GM12892 (cell line): ENCODE measurements around the gene GCNT3.

Experiments
- DNase-seq: peaks from one replicate; pipeline ENCODE4 v3.0.0; 2011; ENCODE audit not compliant: insufficient read length
- FAIRE-seq: peaks from 2 replicates; lab custom pipeline; 2011; peaks lifted over from hg19 to GRCh38; lab: Jason Lieb, UNC
- POLR2A ChIP-seq: IDR thresholded peaks from 2 replicates; pipeline ENCODE4 v1.6.1; 2011; ENCODE audit warnings: low read depth, low read length, control low read depth
- POLR2AphosphoS5 ChIP-seq: IDR thresholded peaks from 2 replicates; pipeline ENCODE4 v1.6.1; 2011; ENCODE audit warnings: low read depth, low read length, control low read depth
- TAF1 ChIP-seq: IDR thresholded peaks from 2 replicates; pipeline ENCODE4 v1.6.1; 2011; ENCODE audit warnings: low read depth, mild to moderate bottlenecking, control low read depth, low read length, borderline replicate concordance

GCNT3 gene

GRCh38 chr15:59662260-59662659 lies 50.7 kb downstream of the GCNT3 start:
- FAIRE-seq: peak; percentile 57
- no peak for DNase-seq

GRCh38 chr15:59668556-59668955 lies 57.0 kb downstream of the GCNT3 start:
- no peak for FAIRE-seq
- no peak for DNase-seq

More at GRCh38 chr15:59662260-59662659, 50.7 kb downstream of the GCNT3 start:
- no peak for TF ChIP-seq TAF1
- no peak for TF ChIP-seq POLR2AphosphoS5
- TF ChIP-seq POLR2A: no peak

More at GRCh38 chr15:59668556-59668955, 57.0 kb downstream of the GCNT3 start:
- TF ChIP-seq TAF1: no peak
- TF ChIP-seq POLR2AphosphoS5: no peak
- no peak for TF ChIP-seq POLR2A
